Measurements from ENCODE around the gene PSMD11.
A peak's percentile ranks its signal among the peaks of the same experiment; 100 is the strongest.
"Not testable (repeated sequence)": the region's sequence is repeated elsewhere in the genome, so short reads cannot be mapped to it uniquely, and the experiment has no call there.

The PSMD11 gene

GRCh38 chr17:32444301-32445073, at the start of gene PSMD11:
PSMD11 (plus strand) TSS chr17:32444510; CDS start chr17:32444524, 14 bp downstream.
- DNase-seq = peak; percentile 92 to 96

GRCh38 chr17:32396343-32396742, 48.0 kb upstream of the PSMD11 start:
- no peak for DNase-seq

- DNase-seq = no peak
Observed at GRCh38 chr17:32398946-32399345, 45.4 kb upstream of the PSMD11 start.

- DNase-seq = not testable (repeated sequence)
Observed at GRCh38 chr17:32410085-32410484, 34.2 kb upstream of the PSMD11 start.

GRCh38 chr17:32426894-32427293, 17.4 kb upstream of the PSMD11 start:
- DNase-seq = no peak

- DNase-seq = no peak
Observed at GRCh38 chr17:32429598-32429997, 14.7 kb upstream of the PSMD11 start.

GRCh38 chr17:32440722-32441121, 3.6 kb upstream of the PSMD11 start:
- DNase-seq = no peak

- no peak for DNase-seq
Observed at GRCh38 chr17:32441886-32442285, 2.4 kb upstream of the PSMD11 start.

GRCh38 chr17:32443827-32444300, 446 bp upstream of the PSMD11 start:
- no peak for DNase-seq

GRCh38 chr17:32445074-32445415, 735 bp downstream of the PSMD11 start:
- DNase-seq = no peak

- DNase-seq = no peak
Observed at GRCh38 chr17:32445497-32445896, 1.2 kb downstream of the PSMD11 start.

GRCh38 chr17:32445971-32446370, 1.7 kb downstream of the PSMD11 start:
- DNase-seq = no peak

- no peak for DNase-seq
Observed at GRCh38 chr17:32446949-32447348, 2.6 kb downstream of the PSMD11 start.

- no peak for DNase-seq
Observed at GRCh38 chr17:32449963-32450362, 5.7 kb downstream of the PSMD11 start.

GRCh38 chr17:32450379-32450778, 6.1 kb downstream of the PSMD11 start:
- DNase-seq = not testable (repeated sequence)

GRCh38 chr17:32451879-32452278, 7.6 kb downstream of the PSMD11 start:
- DNase-seq = no peak

GRCh38 chr17:32452281-32452680, 8.0 kb downstream of the PSMD11 start:
- DNase-seq = no peak

GRCh38 chr17:32453370-32453769, 9.1 kb downstream of the PSMD11 start:
- DNase-seq = no peak

GRCh38 chr17:32458371-32458770, 14.1 kb downstream of the PSMD11 start:
- no peak for DNase-seq

GRCh38 chr17:32460054-32460453, 15.7 kb downstream of the PSMD11 start:
- no peak for DNase-seq

- DNase-seq = no peak
Observed at GRCh38 chr17:32461498-32461852, 17.2 kb downstream of the PSMD11 start.

GRCh38 chr17:32461853-32462617, 17.7 kb downstream of the PSMD11 start:
- peak; percentile 5 to 24 for DNase-seq

GRCh38 chr17:32463304-32463703, 19.0 kb downstream of the PSMD11 start:
- DNase-seq = no peak

- DNase-seq = no peak
Observed at GRCh38 chr17:32464374-32464773, 20.1 kb downstream of the PSMD11 start.

All from hippocampal formation (tissue), 2 donors.